IMR-90 (cell line): ENCODE results near the gene CCND1.

Source experiments
- BHLHE40 ChIP-seq: fragments of 150-350 bp; IDR thresholded peaks from 2 replicates; pipeline ENCODE4 v1.6.1; 2016; ENCODE audit warnings: mild to moderate bottlenecking, low read depth, low read length
- CTCF ChIP-seq: conservative IDR thresholded peaks from 2 replicates; pipeline ENCODE4 v1.5.1; 2012; ENCODE audit warnings: mild to moderate bottlenecking, low read depth, low read length, improper control_type of control experiment
- FOS ChIP-seq: fragments of 150-350 bp; IDR thresholded peaks from 2 replicates; pipeline ENCODE4 v1.6.1; 2016; ENCODE audit warnings: low read depth, low read length
- NFE2L2 ChIP-seq: fragments of 150-350 bp; IDR thresholded peaks from 2 replicates; pipeline ENCODE4 v1.6.1; 2016; ENCODE audit warnings: low read depth, mild to moderate bottlenecking, low read length
- POLR2A ChIP-seq: IDR thresholded peaks from 2 replicates; pipeline ENCODE4 v1.6.1; 2012; ENCODE audit warnings: mild to moderate bottlenecking, low read depth, low read length
- RAD21 ChIP-seq: IDR thresholded peaks from 2 replicates; pipeline ENCODE4 v1.6.1; 2012; ENCODE audit warnings: low read length, improper control_type of control experiment
- RCOR1 ChIP-seq: IDR thresholded peaks from 2 replicates; pipeline ENCODE4 v1.6.1; 2012; ENCODE audit warnings: mild to moderate bottlenecking, low read length, improper control_type of control experiment; ENCODE audit not compliant: insufficient replicate concordance

- TF ChIP-seq NFE2L2 (no peak), POLR2A (no peak), CTCF (no peak), BHLHE40 (no peak), RCOR1 (no peak), FOS (no peak), RAD21 (no peak)
These were observed 20.2 kb upstream of the CCND1 start for GRCh38 chr11:69620683-69621290.
